ENCODE results near the gene HLA-DMB.
A peak's percentile ranks its signal among the peaks of the same experiment; 100 is the strongest.

The HLA-DMB gene

GRCh38 chr6:32940656-32941213 is at the start of gene HLA-DMB:
Gene HLA-DMB (minus strand): TSS chr6:32941028. CDS start chr6:32940807, 221 bp downstream.
- DNase-seq, result peak in 1 of 2 experiments; percentile 41

GRCh38 chr6:32989368-32989767 is 48.5 kb upstream of the HLA-DMB start:
- DNase-seq, result no peak

DNA sequence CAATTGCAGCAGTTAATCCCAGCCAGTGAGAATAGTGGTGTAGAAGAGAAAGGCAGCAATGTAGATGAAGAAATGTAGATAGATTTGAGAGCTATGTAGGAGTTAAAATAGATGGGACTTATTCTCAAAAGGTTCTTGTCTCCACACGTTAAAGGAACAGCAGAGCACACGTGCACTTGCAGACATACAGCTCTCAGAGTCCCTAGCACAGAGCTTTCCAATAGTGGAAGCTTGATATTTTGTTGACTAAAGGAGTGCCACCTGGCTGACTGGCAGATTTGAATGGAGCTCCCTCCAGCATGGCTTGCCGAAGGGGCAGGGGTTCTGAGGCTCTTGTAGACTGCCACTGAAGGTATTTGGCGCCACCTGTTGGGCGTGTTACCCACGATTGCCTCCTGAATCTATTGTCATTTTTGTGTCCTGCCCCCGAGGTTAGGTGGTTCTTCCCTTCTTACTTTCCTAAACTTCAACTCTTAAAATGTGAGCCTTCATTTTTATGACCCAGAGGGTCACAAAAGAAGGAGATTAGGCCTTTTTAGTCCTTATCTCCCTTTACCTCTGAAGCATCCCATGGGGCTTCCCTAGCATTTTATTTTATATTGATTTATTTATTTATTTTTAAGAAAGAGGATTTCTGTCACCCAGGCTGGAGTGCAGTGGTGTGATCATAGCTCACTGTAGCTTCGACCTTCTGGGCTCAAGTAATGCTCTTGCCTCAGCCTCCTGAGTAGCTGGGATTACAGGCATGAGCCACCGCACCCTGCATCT is 44.0 kb upstream of the HLA-DMB start:
- peak; percentile 83 to 89 for DNase-seq

DNA sequence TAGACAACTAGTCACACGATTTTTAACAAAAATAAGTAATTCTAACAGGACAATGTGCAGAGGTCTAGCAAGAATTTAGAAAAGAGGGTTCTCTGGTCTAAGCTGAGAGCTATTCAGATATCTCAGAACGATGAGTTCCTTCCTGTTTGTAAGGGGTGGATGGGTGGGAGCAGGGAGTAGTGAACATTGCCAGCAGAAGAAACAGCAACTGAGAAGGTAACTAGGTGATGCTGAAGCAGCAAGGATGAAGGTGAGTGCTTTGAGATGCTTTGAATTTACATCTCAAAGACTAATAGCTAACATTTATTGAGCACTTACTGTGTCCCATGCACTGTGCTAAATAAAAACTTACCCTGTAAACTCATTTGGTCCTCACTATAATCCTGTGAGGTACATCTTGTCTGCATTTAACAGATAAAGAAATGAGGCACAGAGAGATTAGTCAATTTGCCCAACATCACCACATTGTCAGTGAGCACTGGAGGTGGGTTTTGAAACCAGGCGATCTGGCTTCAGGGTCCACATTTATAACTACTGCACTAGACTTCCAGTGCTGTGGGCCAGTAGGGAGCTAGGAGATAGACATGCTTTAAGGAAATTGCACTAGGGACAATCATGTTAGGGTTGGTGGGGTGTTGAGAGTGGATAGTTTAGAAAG is 43.3 kb upstream of the HLA-DMB start:
- DNase-seq, result no peak

DNA sequence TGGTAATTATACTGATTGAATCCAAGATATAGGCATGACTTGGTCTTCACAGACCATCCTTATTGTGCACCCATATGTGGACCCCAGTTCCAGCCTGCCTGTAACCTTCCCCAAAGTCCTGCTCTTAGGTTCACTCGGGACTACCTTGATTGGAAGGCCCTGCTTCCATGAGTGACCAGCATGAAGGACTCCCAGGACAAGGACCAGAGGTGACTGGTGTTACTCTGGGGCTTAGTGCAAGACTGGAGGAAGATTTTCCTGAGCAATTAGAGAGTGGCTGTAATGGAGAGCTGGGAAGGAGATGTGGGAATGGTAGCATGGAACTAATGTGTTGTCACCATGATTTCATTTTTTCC is 42.6 kb upstream of the HLA-DMB start:
- DNase-seq, result no peak

DNA sequence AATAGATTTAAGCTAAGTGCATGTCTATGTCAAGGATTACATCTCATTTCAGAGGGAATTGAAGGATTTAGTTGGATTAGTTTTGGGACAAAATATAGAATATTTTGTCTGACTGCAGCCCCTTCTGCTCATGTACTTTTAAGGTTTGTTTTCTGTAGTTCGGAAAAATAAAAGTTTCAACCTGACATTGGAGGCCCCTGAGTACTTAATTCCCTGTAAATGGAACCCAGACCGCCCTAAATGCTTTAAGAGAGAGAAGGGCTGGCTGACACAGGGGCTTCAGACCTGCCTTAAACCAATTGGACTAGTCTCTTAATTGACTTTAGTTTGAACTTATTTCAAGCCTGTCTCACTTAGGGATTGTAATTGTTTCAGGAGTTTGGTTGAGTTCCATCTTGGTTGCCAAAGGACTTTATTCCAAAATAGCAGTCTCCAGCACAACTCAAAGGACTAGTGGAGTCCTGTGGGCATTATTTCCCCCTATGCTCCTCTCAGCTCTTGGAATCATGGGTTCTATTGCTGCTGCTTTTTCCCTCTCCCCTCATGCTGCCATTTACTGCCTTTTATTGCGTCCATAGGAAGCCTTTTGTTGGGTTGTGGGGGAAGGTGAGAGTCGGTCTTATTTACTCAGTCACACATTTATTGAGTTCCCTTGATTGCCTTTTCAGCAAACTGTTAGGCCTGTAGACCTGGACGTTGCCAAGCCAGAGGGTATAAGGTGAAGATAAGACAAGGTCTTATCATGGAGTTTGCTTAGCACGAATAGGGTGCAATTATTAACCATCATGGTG is 42.1 kb upstream of the HLA-DMB start:
- no peak for DNase-seq

- DNase-seq, result no peak
Observed at GRCh38 chr6:32982084-32982701, 41.4 kb upstream of the HLA-DMB start.

- no peak for DNase-seq
Observed at GRCh38 chr6:32980488-32981038, 39.7 kb upstream of the HLA-DMB start.

- DNase-seq, result no peak
Observed at GRCh38 chr6:32979720-32980487, 39.1 kb upstream of the HLA-DMB start.

- DNase-seq, result no peak
Observed at GRCh38 chr6:32977953-32978324, 37.1 kb upstream of the HLA-DMB start.

- DNase-seq, result no peak
Observed at GRCh38 chr6:32977272-32977952, 36.6 kb upstream of the HLA-DMB start.

DNA sequence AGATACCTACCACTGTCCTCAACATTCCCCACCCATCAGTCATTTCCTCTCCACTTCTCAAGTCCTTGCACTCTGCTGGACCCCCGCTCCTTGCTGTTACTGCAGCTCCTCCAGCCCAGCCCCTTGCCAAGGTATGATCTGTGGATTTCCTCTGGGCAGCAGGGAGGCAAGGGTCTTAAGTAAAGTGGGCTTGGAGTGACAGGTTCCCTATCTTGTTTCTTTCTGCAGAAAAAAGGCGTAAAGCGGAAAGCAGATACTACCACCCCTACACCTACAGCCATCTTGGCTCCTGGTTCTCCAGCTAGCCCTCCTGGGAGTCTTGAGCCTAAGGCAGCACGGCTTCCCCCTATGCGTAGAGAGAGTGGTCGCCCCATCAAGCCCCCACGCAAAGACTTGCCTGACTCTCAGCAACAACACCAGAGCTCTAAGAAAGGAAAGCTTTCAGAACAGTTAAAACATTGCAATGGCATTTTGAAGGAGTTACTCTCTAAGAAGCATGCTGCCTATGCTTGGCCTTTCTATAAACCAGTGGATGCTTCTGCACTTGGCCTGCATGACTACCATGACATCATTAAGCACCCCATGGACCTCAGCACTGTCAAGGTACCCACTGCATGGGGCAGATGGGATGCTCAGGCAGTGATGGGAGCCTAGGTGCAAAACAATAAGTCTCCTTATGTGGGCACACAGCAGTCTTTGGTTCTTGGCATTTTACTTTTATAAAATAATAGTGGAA is 35.7 kb upstream of the HLA-DMB start:
- no peak for DNase-seq

DNA sequence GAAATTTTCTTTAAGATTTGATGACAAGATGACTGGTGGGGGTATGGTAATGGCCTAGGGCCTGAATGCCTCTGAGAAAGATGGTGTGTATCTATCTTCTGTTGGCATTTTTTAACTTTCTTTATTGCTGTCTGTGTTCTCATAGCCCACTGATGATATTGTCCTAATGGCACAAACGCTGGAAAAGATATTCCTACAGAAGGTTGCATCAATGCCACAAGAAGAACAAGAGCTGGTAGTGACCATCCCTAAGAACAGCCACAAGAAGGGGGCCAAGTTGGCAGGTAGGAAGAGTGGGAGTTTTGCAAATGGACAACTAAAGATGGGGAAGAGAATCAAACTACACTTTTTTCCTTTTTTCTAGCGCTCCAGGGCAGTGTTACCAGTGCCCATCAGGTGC is 35.1 kb upstream of the HLA-DMB start:
- no peak for DNase-seq

GRCh38 chr6:32974541-32975308 is 33.9 kb upstream of the HLA-DMB start:
- DNase-seq, result no peak

GRCh38 chr6:32974016-32974333 is 33.1 kb upstream of the HLA-DMB start:
- DNase-seq, result no peak

- peak; percentile 40 to 60 for DNase-seq
Observed at GRCh38 chr6:32973144-32974015, 32.6 kb upstream of the HLA-DMB start.

GRCh38 chr6:32972353-32973143 is 31.7 kb upstream of the HLA-DMB start:
- DNase-seq, result peak; percentile 45 to 56

All from stimulated activated CD4-positive, alpha-beta T cell treated with anti-CD3 and anti-CD28 coated beads, Interleukin-4, amount 100 ng/mL, for 4 hours (primary cell).